Measurements from ENCODE around the gene OSBPL2.

Gene OSBPL2

DNA sequence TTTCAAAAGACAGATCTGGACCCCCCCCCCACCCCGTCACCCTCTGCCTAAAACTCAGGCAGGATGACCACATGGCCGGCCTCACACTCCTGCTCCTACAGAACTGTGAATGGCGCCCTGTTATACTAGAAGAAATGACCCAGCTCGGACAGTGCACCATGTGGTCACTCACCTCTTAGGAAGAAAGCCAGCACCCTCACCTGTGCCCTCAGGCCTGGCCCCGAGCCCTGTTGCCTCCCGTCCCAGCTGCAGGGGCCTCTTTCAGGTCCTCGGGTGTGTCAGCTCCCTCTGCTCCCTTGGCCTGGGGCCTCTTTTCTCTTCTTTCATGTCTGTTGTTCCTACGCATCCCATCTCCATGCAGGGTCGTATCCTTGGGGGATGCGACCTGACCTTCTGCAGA lies 23.7 kb downstream of the OSBPL2 start:
- no peak for DNase-seq

- no peak for DNase-seq
Measured at GRCh38 chr20:62263396-62263795, 25.1 kb downstream of the OSBPL2 start.

DNA sequence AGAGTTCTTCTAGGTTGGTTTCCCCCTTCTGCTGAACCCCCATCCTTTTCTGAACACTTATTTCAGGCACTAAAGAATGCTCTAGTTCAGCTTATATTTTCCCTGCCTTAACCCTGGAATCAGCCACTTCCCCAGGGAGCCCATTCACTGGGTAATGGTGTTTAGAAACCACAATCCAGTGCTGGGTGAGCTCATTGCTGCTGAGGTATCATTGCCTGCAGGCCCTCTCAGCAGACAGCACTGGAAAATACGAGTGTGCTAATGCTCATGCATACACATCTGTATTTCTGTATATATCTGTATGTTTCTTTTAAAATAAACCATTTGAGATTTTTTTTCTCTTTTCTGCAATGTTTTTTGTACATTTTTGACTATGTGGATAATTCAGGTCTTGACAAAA lies 27.0 kb downstream of the OSBPL2 start:
- no peak for DNase-seq

- no peak for DNase-seq
Measured at GRCh38 chr20:62266340-62266739, 28.0 kb downstream of the OSBPL2 start.

DNA sequence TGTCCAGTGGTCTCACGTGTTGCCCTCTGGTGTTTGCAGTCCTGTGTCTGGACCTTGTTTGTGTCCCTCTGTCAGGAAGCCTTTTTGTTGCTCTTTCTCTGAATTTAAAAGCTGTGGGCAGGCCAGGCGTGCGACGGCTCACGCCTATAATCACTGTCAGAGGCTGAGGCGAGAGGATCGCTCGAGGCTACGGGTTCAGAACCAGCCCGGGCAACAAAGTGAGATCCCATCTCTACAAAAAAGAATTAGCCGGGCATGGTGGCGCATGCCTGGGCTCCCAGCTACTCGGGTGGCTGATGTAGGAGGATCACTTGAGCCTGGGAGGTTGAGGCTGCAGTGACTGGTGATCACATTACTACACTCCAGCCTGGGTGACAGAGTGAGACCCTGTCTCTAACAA lies 28.5 kb downstream of the OSBPL2 start:
- no peak for DNase-seq

GRCh38 chr20:62267543-62267942 lies 29.2 kb downstream of the OSBPL2 start:
- no peak for DNase-seq

DNA sequence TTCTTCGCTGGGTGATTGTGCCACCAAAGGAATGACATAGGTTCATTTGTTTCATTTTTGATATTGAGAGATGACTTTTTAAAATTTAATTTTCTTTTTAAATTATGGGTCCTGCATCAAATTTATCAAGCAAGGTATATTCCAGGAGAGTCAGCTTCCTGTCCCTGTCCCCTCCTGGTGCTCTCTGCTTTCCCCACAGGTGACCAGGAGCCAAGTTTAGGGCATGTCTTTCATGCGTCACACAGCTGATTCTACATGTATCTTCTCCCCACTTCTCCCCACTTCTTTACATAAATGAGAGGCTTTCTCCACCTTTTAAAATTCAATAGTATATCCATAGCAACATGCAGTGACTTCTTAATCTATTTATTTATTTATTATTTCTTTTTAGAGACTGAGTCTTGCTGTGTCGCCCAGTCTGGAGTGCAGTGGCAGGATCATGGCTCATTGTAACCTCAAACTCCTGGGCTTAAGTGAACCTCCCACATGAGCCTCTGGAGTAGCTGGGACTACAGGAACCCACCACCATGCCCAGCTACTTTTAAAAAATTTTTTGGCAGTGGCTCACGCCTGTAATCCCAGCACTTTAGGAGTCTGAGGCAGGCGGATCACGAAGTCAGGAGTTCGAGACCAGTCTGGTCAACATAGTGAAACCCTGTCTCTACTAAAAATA lies 30.0 kb downstream of the OSBPL2 start:
- DNase-seq, result no peak

DNA sequence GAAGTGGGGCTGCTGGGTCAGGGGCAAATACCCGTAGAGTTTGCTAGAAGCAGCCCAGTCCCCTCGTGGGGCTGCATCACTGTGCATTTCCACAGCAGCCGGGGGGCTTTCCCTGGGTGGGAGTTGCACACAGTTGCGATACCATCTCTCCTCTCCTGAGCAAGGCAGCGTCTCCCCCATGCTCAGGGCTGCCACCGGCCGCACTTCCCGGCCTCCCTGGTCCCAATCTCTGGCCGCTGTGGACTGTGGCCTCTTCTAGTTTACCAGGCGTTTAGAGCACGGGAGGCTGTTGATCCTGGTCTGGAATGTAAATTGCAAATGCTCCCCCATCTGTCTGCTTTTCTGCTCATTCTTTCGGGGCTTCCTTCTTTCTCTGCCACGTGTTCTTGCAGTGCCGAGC lies 31.1 kb downstream of the OSBPL2 start:
- DNase-seq, result no peak

DNA sequence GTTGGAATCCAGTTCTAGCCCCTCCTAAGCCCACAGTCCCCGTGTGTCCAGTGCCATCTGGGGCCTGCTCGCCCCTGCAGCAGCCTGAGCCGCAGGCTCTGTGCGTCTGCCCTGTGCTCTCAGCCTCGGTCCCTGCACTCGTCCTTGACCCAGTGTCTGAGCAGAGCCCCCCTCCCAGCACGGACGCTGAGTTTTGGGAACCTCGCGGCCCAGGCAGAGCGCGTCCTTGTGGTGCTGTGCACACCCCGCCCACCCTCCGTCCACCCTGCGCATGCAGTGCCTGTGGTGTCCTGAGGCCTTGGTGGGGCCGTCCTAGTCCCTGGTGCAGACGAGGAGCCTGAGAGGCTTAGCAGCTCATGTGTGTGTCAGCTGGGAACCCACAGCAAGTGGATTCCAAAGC lies 31.6 kb downstream of the OSBPL2 start:
- no peak for DNase-seq

GRCh38 chr20:62272200-62272599 lies 33.9 kb downstream of the OSBPL2 start:
- DNase-seq, result no peak

GRCh38 chr20:62273416-62273815 lies 35.1 kb downstream of the OSBPL2 start:
- no peak for DNase-seq

- no peak for DNase-seq
Measured at GRCh38 chr20:62274332-62274950, 36.1 kb downstream of the OSBPL2 start.

GRCh38 chr20:62275219-62275618 lies 36.9 kb downstream of the OSBPL2 start:
- no peak for DNase-seq

GRCh38 chr20:62276439-62276838 lies 38.1 kb downstream of the OSBPL2 start:
- DNase-seq, result no peak

DNA sequence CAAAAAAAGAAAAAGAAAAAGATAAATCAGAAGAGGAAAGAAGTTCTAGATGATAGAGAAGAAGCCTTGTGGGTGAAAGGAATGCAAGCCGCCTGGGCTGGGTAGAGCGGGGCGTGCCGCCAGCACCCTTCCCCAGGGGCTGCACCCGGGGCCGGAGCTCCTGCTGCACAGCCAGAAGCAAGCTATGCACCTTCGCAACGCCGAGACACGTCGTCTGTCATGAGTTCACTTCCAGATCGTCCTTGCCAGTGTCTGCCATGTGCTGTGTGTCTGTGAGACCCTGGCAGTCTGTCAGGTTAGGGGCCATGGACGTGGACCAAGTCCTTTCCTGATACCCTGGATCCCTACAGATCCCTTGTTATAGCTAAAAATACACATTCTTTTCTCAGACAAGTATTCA lies 38.9 kb downstream of the OSBPL2 start:
- no peak for DNase-seq

DNA sequence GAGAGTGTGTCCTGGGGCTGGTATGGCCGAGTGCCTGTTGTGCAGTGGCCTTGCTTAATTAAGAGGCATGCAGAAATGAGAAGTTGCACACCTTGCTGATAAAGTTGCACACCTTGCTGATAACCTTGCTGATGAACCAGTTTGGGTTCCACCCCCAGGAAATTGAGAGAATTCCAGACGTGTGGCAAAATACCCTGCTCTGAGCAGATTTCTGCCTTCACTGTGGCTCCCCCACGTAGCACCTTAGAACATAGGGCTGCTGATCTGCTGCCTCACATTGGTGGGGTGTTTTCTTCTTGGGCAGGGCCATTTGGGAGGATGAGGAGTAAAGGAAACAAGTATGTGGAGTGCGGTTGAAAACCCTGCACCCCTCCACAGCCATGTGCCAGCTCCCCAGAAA lies 42.0 kb downstream of the OSBPL2 start:
- DNase-seq, result no peak

- no peak for DNase-seq
Measured at GRCh38 chr20:62281161-62281933, 43.0 kb downstream of the OSBPL2 start.

- no peak for DNase-seq
Measured at GRCh38 chr20:62282103-62282502, 43.8 kb downstream of the OSBPL2 start.

DNA sequence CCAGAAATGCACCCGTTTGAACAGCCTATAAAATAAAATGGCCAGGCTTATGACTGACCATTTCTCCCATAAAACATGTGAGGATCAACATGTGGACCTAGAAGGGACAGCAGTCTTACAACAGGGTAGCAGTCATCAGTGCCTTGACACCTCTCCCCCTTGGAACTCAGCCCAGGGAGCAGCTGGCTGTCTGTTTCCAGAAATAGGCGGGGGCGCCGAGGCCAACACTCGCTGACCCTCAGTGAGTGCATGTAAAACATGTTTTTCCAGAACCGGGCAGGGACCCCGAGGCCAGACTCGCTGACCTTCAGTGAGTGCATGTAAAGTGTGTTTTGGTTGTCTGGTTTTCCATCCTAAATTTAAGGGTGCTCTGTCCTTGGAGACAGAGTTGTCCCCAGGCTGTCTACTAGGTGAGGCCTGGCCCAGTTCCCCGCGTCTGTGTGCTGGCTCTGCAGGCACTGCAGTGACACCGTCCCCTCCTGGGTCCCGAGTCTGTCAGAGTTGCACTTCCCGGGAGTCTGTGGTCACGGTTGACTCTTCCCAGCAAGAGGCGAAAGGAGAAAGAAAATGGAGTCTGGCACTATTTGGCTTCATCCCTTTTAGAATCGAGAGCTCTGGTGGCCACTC lies 44.7 kb downstream of the OSBPL2 start:
- DNase-seq, result no peak

DNA sequence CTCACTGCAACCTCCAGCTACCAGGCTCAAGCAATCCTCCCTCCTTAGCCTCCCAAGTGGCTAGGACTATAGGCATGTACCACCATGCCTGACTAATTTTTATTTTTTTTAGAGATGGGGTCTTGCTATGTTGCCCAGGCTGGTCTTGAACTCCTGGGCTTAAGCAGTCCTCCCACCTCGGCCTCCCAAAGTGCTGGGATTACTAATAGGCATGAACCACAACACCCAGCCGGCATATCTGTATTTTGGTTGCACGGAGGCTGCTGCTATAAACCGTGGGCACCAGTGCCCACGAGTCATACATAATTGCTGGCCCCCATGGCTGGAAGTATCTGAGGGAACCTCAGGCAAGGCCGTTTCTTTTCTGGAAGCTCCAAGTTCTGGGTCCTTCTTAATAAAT lies 46.1 kb downstream of the OSBPL2 start:
- no peak for DNase-seq

GRCh38 chr20:62285151-62285550 lies 46.8 kb downstream of the OSBPL2 start:
- no peak for DNase-seq

GRCh38 chr20:62285722-62286121 lies 47.4 kb downstream of the OSBPL2 start:
- DNase-seq, result no peak

DNA sequence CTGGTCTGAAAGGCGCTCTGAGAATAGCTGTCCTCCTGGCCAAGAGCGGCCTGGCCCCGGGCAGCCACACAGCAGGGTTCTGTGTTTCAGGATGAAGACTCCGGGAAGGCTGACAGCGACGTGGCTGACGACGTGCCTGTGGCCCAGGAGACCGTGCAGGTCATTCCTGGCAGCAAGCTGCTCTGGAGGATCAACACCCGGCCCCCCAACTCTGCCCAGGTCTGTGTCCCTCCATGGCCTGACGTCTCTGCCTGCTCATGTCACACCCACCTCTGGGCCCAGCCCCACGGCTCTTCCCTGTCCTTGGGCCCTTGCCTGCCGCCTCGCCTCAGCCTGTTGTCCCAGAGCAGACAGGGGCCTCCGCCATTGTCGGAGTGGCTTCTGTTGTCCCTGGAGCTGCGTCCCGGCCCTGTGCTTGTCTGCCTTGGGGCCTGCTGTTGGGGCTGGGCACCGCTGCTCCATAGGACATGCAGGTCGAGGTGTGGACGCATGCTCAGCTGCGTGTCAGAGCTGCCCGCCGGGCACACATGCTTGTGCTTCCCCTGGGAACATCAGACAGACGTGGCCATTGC lies 48.3 kb downstream of the OSBPL2 start:
- DNase-seq, result no peak

All from activated gamma-delta T cell treated with Interleukin-2 at 50 U/mL for 16 hours (primary cell).